HepG2 (cell line): ENCODE data around the gene EBF3. TPM values are rescaled to one million over a fixed set of nuclear protein-coding genes. Genes with fewer than 3 reads are reported as not detected.

Source experiments
- ATAC-seq: fragments of 200-7000 bp; cut with Tn5 transposase; 3 replicates; pipeline ENCODE4 v1.9.1; 2020; ENCODE audit warnings: mild to moderate bottlenecking, moderate library complexity
- BruUV-seq: library from RNA; stranded (reverse); fragments of 400-500 nt; replicated peaks from 2 replicates; lab custom pipeline; 2021; lab: Mats Ljungman, UMichigan
- CTCF ChIA-PET: fragments of 300-600 bp; formaldehyde crosslinking; extraction: SDS; loops from one replicate; lab custom pipeline; 2021; ENCODE audit warnings: low total read pairs, inconsistent platforms, low intra/inter-chr PET ratio; lab: Yijun Ruan, JAX
- POLR2A ChIA-PET: fragments of 350-600 bp; sonication (Branson Sonifier 250); formaldehyde crosslinking; loops from one replicate; lab custom pipeline; 2020; ENCODE audit warnings: antibody characterized with exemption, inconsistent platforms; lab: Yijun Ruan, JAX
- DNase-seq: peaks from one replicate; pipeline ENCODE4 v3.0.0-alpha.2; 2015; ENCODE audit warnings: low spot score
- FAIRE-seq: peaks from 3 replicates; lab custom pipeline; 2011; peaks lifted over from hg19 to GRCh38; lab: Jason Lieb, UNC
- H2AFZ ChIP-seq: one replicate; pipeline ENCODE4 v1.6.1; 2011; ENCODE audit warnings: low read length, inconsistent platforms
- H3K27ac ChIP-seq: fragments of 300-600 bp; 3 replicates; pipeline ENCODE4 v1.8.0; 2011; ENCODE audit warnings: mixed run types, mild to moderate bottlenecking, mixed read lengths, low read length, inconsistent platforms; ENCODE audit not compliant: insufficient read depth; ENCODE audit errors: extremely low read length
- H3K27me3 ChIP-seq, 2 experiments: fragments of 200-600 bp in 1 of 2; 2 replicates in 1 of 2; 3 replicates in 1 of 2; pipeline versions ENCODE4 v1.6.0 to v1.8.0; 2011; ENCODE audit warnings: low read length in 2 of 2, mild to moderate bottlenecking in 2 of 2, moderate library complexity in 2 of 2, inconsistent platforms in 1 of 2; ENCODE audit not compliant: insufficient read depth in 2 of 2, control insufficient read depth in 1 of 2
- H3K36me3 ChIP-seq, 2 experiments: fragments of 200-600 bp in 1 of 2; replicated peaks in 1 of 2; 2 replicates in 1 of 2; 3 replicates in 1 of 2; pipeline versions ENCODE4 v1.5.1 to v1.8.0; 2011; ENCODE audit warnings: low read length in 2 of 2, inconsistent platforms in 1 of 2; ENCODE audit not compliant: insufficient read depth in 2 of 2, control insufficient read depth in 1 of 2
- H3K4me1 ChIP-seq: 2 replicates; pipeline ENCODE4 v1.5.1; 2012; ENCODE audit warnings: low read length, inconsistent platforms; ENCODE audit not compliant: insufficient read depth
- H3K4me2 ChIP-seq: 2 replicates; pipeline ENCODE4 v1.6.0; 2011; ENCODE audit warnings: low read depth, low read length, inconsistent platforms
- H3K4me3 ChIP-seq, 3 experiments: fragments of 200-600 bp in 1 of 3; sonication (generic), shearing (Covaris generic) in 1 of 3; replicated peaks in 1 of 3; 2 replicates each; pipeline ENCODE4 v1.5.1; 2011 to 2016; ENCODE audit warnings: low read length in 3 of 3, inconsistent platforms in 2 of 3, low read depth in 2 of 3, mild to moderate bottlenecking in 2 of 3, control low read depth in 1 of 3, mixed read lengths in 1 of 3; ENCODE audit not compliant: insufficient read depth in 1 of 3
- H3K79me2 ChIP-seq: one replicate; pipeline ENCODE4 v1.6.1; 2011; ENCODE audit warnings: low read length, inconsistent platforms; ENCODE audit not compliant: insufficient read depth
- H3K9ac ChIP-seq: 2 replicates; pipeline ENCODE4 v1.6.0; 2011; ENCODE audit warnings: mild to moderate bottlenecking, low read depth, low read length, inconsistent platforms; ENCODE audit not compliant: insufficient read depth
- H3K9me3 ChIP-seq: 2 replicates; pipeline ENCODE4 v1.5.1; 2012; ENCODE audit warnings: mild to moderate bottlenecking, low read length
- H4K20me1 ChIP-seq: 2 replicates; pipeline ENCODE4 v1.6.0; 2011; ENCODE audit warnings: inconsistent platforms, mild to moderate bottlenecking, low read length, moderate library complexity; ENCODE audit not compliant: insufficient read depth
- AGO1 ChIP-seq: fragments of 200-400 bp; formaldehyde crosslinking; IDR thresholded peaks from 2 replicates; pipeline ENCODE4 v1.6.1; 2017; ENCODE audit warnings: mild to moderate bottlenecking, low read depth, low read length, moderate library complexity; ENCODE audit not compliant: poor library complexity, severe bottlenecking
- CENPX ChIP-seq: sonication (generic); formaldehyde crosslinking; IDR thresholded peaks from 2 replicates; pipeline ENCODE4 v1.9.0; 2021; ENCODE audit warnings: mild to moderate bottlenecking, missing genetic modification reagents, moderate library complexity
- HES4 ChIP-seq: sonication (generic); formaldehyde crosslinking; IDR thresholded peaks from 2 replicates; pipeline ENCODE4 v1.9.0; 2021; ENCODE audit warnings: mild to moderate bottlenecking, missing genetic modification reagents, borderline replicate concordance
- HMG20A ChIP-seq: IDR thresholded peaks from 2 replicates; pipeline ENCODE4 v1.6.1; 2016; ENCODE audit warnings: borderline replicate concordance
- MED13 ChIP-seq: sonication (generic); formaldehyde crosslinking; IDR thresholded peaks from 2 replicates; pipeline ENCODE4 v1.5.0; 2020; ENCODE audit warnings: missing genetic modification reagents
- PAXIP1 ChIP-seq: sonication (generic); formaldehyde crosslinking; conservative IDR thresholded peaks from 2 replicates; pipeline ENCODE4 v1.4.0; 2020; ENCODE audit warnings: mild to moderate bottlenecking, missing genetic modification reagents, moderate library complexity
- TEF ChIP-seq: sonication (generic); formaldehyde crosslinking; IDR thresholded peaks from 2 replicates; pipeline ENCODE4 v1.5.0; 2020; ENCODE audit warnings: missing genetic modification reagents
- ZBTB33 ChIP-seq: sonication (generic); formaldehyde crosslinking; IDR thresholded peaks from 2 replicates; pipeline ENCODE4 v1.4.0; 2020; ENCODE audit warnings: missing genetic modification reagents
- ZNF318 ChIP-seq: sonication (generic); formaldehyde crosslinking; IDR thresholded peaks from 2 replicates; pipeline ENCODE4 v1.4.0; 2020; ENCODE audit warnings: mild to moderate bottlenecking, missing genetic modification reagents
- ZSCAN30 ChIP-seq: sonication (generic); formaldehyde crosslinking; IDR thresholded peaks from 2 replicates; pipeline ENCODE4 v1.5.0; 2020; ENCODE audit warnings: mild to moderate bottlenecking, missing genetic modification reagents
- WGBS: methylation state at CpG from one replicate; pipeline ENCODE4 v1.1.6; 2017; ENCODE audit warnings: low lambda C conversion rate; 5-methylcytosine and 5-hydroxymethylcytosine counted together
- in situ Hi-C: cut with HindIII; loops from 2 replicates; pipeline ENCODE4 v1.10.0; 2017; ENCODE audit warnings: low pct_unique_long_range_greater_than_20kb; ENCODE audit not compliant: extremely low pct_ligation_motif_present
- intact Hi-C: fragments of 100-400 bp; cut with micrococcal nuclease; formaldehyde crosslinking; loops from one replicate; pipeline ENCODE4 v1.10.0; 2022; ENCODE audit not compliant: unreplicated experiment
- polyA plus RNA-seq, 8 experiments: library from polyadenylated mRNA; depleted of rRNA in 3 of 8; stranded (reverse) in 7 of 8; unstranded in 1 of 8; fragments of >200 nt; fragmentation: Illumina TruSeq in 4 of 8; extraction: Trizol in 4 of 8; gene quantifications; 2 replicates each; pipeline versions ENCODE4 v1.2.1 to v1.2.3, GENCODE V29; 2011 to 2016; ENCODE audit warnings: low read depth in 4 of 8, missing spikeins in 1 of 8, mixed read lengths in 1 of 8; ENCODE audit not compliant: insufficient read depth in 1 of 8
- total RNA-seq, 5 experiments: library from RNA; depleted of rRNA; stranded (reverse); fragments of >200 nt; fragmentation: Illumina TruSeq; extraction: Trizol; gene quantifications; 2 replicates each; pipeline ENCODE4 v1.2.3, GENCODE V29; 2016; ENCODE audit warnings: low read depth in 1 of 5

The EBF3 gene
- total and polyA plus RNA-seq, 2 of the 13 experiments (the other 11 are each of a cell fraction or from before 2014, with no cell fraction given) = not detected

- ATAC-seq = no peak
- Histone ChIP-seq H3K4me1 (no peaks in the 10 kb centered on the region), H4K20me1 (no peaks in the 10 kb centered on the region), H3K27me3 (peaks cover 0 to 14% of the 10 kb centered on the region in 2 experiments; a peak in 1 of 5 replicates), H3K4me2 (no peak overlapping the region), H3K79me2 (no peaks in the 10 kb centered on the region), H3K27ac (no peak overlapping the region), H3K4me3 (no peak overlapping the region), H2AFZ (no peak overlapping the region), H3K9me3 (no peaks in the 10 kb centered on the region), H3K36me3 (no peaks in the 10 kb centered on the region), H3K9ac (no peak overlapping the region)
- intact Hi-C loops (no loop called here), in situ Hi-C loops (no loop called here)
- CTCF ChIA-PET = no interaction called here
- POLR2A ChIA-PET = no interaction called here
- no peak for FAIRE-seq
- DNase-seq = no peak
- 35% methylated on average over 4 of the region's 9 CpGs for WGBS
- BruUV-seq = no TSS peak
- TF ChIP-seq AGO1 (no peak), ZNF318 (CRISPR knock-in tag) (no peak), HMG20A (CRISPR knock-in tag) (no peak), TEF (CRISPR knock-in tag) (no peak), CENPX (CRISPR knock-in tag) (no peak), ZSCAN30 (CRISPR knock-in tag) (no peak), MED13 (CRISPR knock-in tag) (no peak), HES4 (CRISPR knock-in tag) (no peak), ZBTB33 (CRISPR knock-in tag) (no peak), PAXIP1 (no peak)
Observed at GRCh38 chr10:129841590-129841989, 122.5 kb downstream of the EBF3 start.
